GM18520 (cell line): ENCODE results near the gene TRUB1.

Experiments used
- ATAC-seq: cut with Tn5 transposase; IDR thresholded peaks from one replicate; pipeline ENCODE4 v1.9.1; 2021; ENCODE audit not compliant: unreplicated experiment

Gene TRUB1

DNA sequence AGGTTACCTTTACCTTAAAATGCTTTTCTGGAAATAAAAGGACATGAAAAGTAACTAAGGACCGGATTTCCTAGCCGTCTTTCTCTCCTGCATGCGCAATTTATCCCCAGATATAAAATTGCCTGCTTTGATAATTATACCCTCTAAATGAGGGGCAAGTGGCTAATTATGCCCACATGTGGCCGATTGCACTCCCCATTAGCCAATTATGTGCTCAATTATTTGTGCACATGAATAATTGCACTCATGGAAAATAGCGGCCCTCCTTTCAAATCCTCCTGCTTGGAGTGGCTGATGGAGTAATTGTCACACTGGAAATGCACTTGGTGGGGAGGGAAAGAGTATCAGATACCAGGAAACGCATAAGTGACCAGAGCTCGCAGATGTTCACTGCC is 88.7 kb downstream of the TRUB1 start:
- ATAC-seq: no peak
